ENCODE data around the gene ABHD12B. TPM values are rescaled to one million over a fixed set of nuclear protein-coding genes. Genes with fewer than 3 reads are reported as not detected.

ABHD12B gene
- total and polyA plus RNA-seq, 2 experiments from 2014 or later = 9.0 to 52.8 TPM

GRCh38 chr14:50946234-50946935 lies 74.5 kb downstream of the ABHD12B start (continued):
- TF ChIP-seq ETS1 (IDR thresholded peaks at IDR 0.05) (no peak), ZNF114 (CRISPR knock-in tag; IDR thresholded peaks at IDR 0.05) (no peak), ZNF462 (CRISPR knock-in tag; IDR thresholded peaks at IDR 0.05) (no peak), EZH2 (IDR thresholded peaks at IDR 0.05; ENCODE audit: low read depth, unreplicated experiment) (no peak), STAT1 (IDR thresholded peaks at IDR 0.05; ENCODE audit: unreplicated experiment) (no peak), EZH2phosphoT487 (IDR thresholded peaks at IDR 0.05; ENCODE audit: unreplicated experiment) (no peak), ZNF331 (CRISPR knock-in tag; IDR thresholded peaks at IDR 0.05; ENCODE audit: low read depth) (no peak)

GRCh38 chr14:50947446-50947845 lies 75.6 kb downstream of the ABHD12B start:
- Mint-ChIP-seq H3K27me3 (ENCODE audit: insufficient read depth, low read depth, poor library complexity) (peaks cover 9% of the 10 kb centered on the region), H3K27ac (no peak overlapping the region), H3K4me1 (peaks cover 12% of the 10 kb centered on the region), H3K4me3 (no peak overlapping the region), H3K36me3 (ENCODE audit: low read depth) (no peaks in the 10 kb centered on the region; the same call in 2 of the 3 replicates), H3K9me3 (no peaks in the 10 kb centered on the region; the same call in 2 of the 3 replicates)
- Histone ChIP-seq H3K27ac (ENCODE audit: low read depth) (no peak overlapping the region), H3K27me3 (ENCODE audit: insufficient read depth) (peaks cover 8% of the 10 kb centered on the region; the same call in 1 of the 2 replicates), H3K9me2 (ENCODE audit: insufficient read depth) (no peaks in the 10 kb centered on the region; the same call in 1 of the 2 replicates), H2AFZ (peak overlapping the region; percentile 7; the same call in 1 of the 2 replicates), H3K79me2 (replicated peaks; ENCODE audit: insufficient read depth) (no peaks in the 10 kb centered on the region), H3F3A (replicated peaks; ENCODE audit: low read depth) (0 out of 2 replicates have a peak, but pooled peaks cover 5% of the 10 kb centered on the region), H3K36me3 (ENCODE audit: insufficient read depth) (no peaks in the 10 kb centered on the region), H3K4me2 (no peak overlapping the region), H4K20me1 (replicated peaks; ENCODE audit: insufficient read depth) (no peaks in the 10 kb centered on the region), H3K4me3 (no peak overlapping the region), H3K4me1 (ENCODE audit: insufficient read depth) (peaks cover 11% of the 10 kb centered on the region)
- ATAC-seq = no peak
- no peak for DNase-seq (ENCODE audit: low spot score)
- TF ChIP-seq CTCF (conservative IDR thresholded peaks at IDR 0.05; ENCODE audit: low read depth in 2 of 2) (no peak), ZNF331 (CRISPR knock-in tag; IDR thresholded peaks at IDR 0.05; ENCODE audit: low read depth) (no peak), JUNB (IDR thresholded peaks at IDR 0.05; ENCODE audit: unreplicated experiment) (no peak), POLR2AphosphoS5 (IDR thresholded peaks at IDR 0.05; ENCODE audit: low read depth) (no peak), CREB1 (CRISPR knock-in tag; IDR thresholded peaks at IDR 0.05; ENCODE audit: low read depth) (no peak), STAT1 (IDR thresholded peaks at IDR 0.05; ENCODE audit: unreplicated experiment) (no peak), NANOG (IDR thresholded peaks at IDR 0.05; ENCODE audit: borderline replicate concordance) (no peak), ETS1 (IDR thresholded peaks at IDR 0.05) (no peak)

Measured in GM23338 (cell line).